Esophagus squamous epithelium (tissue), 5 donors: ENCODE measurements around the gene CARD11. TPM values are rescaled to one million over a fixed set of nuclear protein-coding genes. Genes with fewer than 3 reads are reported as not detected.

ENCODE experiments used
- DNase-seq: peaks from one replicate; lab custom pipeline; 2025; lab: John Stamatoyannopoulos, UW
- H3K27ac ChIP-seq, 4 donors: fragments of 200-600 bp; sonication (generic); one replicate each; pipeline ENCODE4 v1.5.1; 2016 to 2019; ENCODE audit warnings: mild to moderate bottlenecking in 1 of 4
- H3K27me3 ChIP-seq, 4 donors: fragments of 200-600 bp; sonication (generic); 1 replicate in 3 of 4; 2 replicates in 1 of 4; pipeline versions ENCODE4 v1.5.1 to v1.6.0; 2017 to 2021; ENCODE audit warnings: antibody characterized with exemption in 1 of 4
- H3K36me3 ChIP-seq, 3 donors: fragments of 200-600 bp; sonication (generic); one replicate each; pipeline ENCODE4 v1.5.1; 2016 to 2019
- H3K4me1 ChIP-seq, 3 donors: fragments of 200-600 bp; sonication (generic); one replicate each; pipeline ENCODE4 v1.5.1; 2017 to 2019
- H3K4me3 ChIP-seq, 4 donors: fragments of 200-600 bp; sonication (generic); 1 replicate in 3 of 4; 2 replicates in 1 of 4; pipeline ENCODE4 v1.5.1; 2016 to 2019; ENCODE audit warnings: mild to moderate bottlenecking in 2 of 4, moderate library complexity in 1 of 4
- H3K9me3 ChIP-seq, 3 donors: fragments of 200-600 bp; sonication (generic); one replicate each; pipeline ENCODE4 v1.5.1; 2016 to 2019
- CTCF ChIP-seq, 6 experiments: fragments of 450-650 bp in 4 of 6; fragments of 200-600 bp in 2 of 6; sonication (generic) in 2 of 6; IDR thresholded peaks; one replicate each; pipeline ENCODE4 v1.5.1; 2016 to 2019; ENCODE audit warnings: antibody characterized with exemption in 6 of 6, mild to moderate bottlenecking in 4 of 6, moderate library complexity in 4 of 6
- POLR2A ChIP-seq, 4 donors: fragments of 450-650 bp; IDR thresholded peaks; one replicate each; pipeline ENCODE4 v1.6.1; 2017; ENCODE audit warnings: antibody characterized with exemption in 4 of 4, mild to moderate bottlenecking in 4 of 4, moderate library complexity in 3 of 4
- WGBS, 2 donors: methylation state at CpG; one replicate each; pipeline ENCODE4 v1.1.5; 2018; 5-methylcytosine and 5-hydroxymethylcytosine counted together
- intact Hi-C: fragments of 100-400 bp; cut with DNase I; formaldehyde crosslinking; loops from one replicate; pipeline ENCODE4 v1.15.0; 2022
- total RNA-seq, 4 donors: library from RNA; depleted of rRNA; stranded (reverse); fragments of >200 nt; gene quantifications; one replicate each; pipeline ENCODE4 v1.1.0, GENCODE V29; 2016
- donor health status: DM: yes; HTN: yes; CAD: no.

Gene CARD11
- total RNA-seq, 4 donors from 2014 or later, result 0.92 to 2.6 (median 1.6) TPM

GRCh38 chr7:2919256-2919655 lies 124.4 kb downstream of the CARD11 start:
- TF ChIP-seq CTCF (IDR thresholded peaks at IDR 0.05), result no peak
- TF ChIP-seq POLR2A (IDR thresholded peaks at IDR 0.05), result no peak
- Histone ChIP-seq H3K36me3 (no peaks in the 10 kb centered on the region), H3K27me3 (peaks cover 0 to 64% (median 0%) of the 10 kb centered on the region in 4 donors), H3K27ac (no peak overlapping the region), H3K4me1 (peaks cover 0 to 8% (median 0%) of the 10 kb centered on the region in 3 donors), H3K9me3 (no peaks in the 10 kb centered on the region), H3K4me3 (no peak overlapping the region)
- WGBS, 2 donors, result 95 to 100% methylated on average over 5 to 9 of the region's 19 CpGs
- intact Hi-C loops, result no loop called here
- no peak for DNase-seq

GRCh38 chr7:2918406-2918805 lies 125.3 kb downstream of the CARD11 start:
- Histone ChIP-seq H3K4me1 (peaks cover 0 to 8% (median 0%) of the 10 kb centered on the region in 3 donors), H3K4me3 (no peak overlapping the region), H3K36me3 (no peaks in the 10 kb centered on the region), H3K9me3 (no peaks in the 10 kb centered on the region), H3K27ac (no peak overlapping the region), H3K27me3 (peaks cover 0 to 60% (median 0%) of the 10 kb centered on the region in 4 donors)
- DNase-seq, result no peak
- WGBS, 2 donors, result 17 to 82% methylated on average over 1 to 16 of the region's 20 CpGs
- intact Hi-C loops, result no loop called here
- TF ChIP-seq POLR2A (IDR thresholded peaks at IDR 0.05) (no peak), CTCF (IDR thresholded peaks at IDR 0.05) (no peak)

GRCh38 chr7:2915023-2915422 lies 128.6 kb downstream of the CARD11 start:
- intact Hi-C loops, result no loop called here
- Histone ChIP-seq H3K9me3 (no peaks in the 10 kb centered on the region), H3K4me1 (no peaks in the 10 kb centered on the region), H3K27ac (no peak overlapping the region), H3K4me3 (no peak overlapping the region), H3K36me3 (no peaks in the 10 kb centered on the region), H3K27me3 (peaks cover 0 to 46% (median 0%) of the 10 kb centered on the region in 4 donors)
- DNase-seq, result no peak
- TF ChIP-seq POLR2A (IDR thresholded peaks at IDR 0.05) (no peak), CTCF (IDR thresholded peaks at IDR 0.05) (no peak)
- 86 to 87% methylated on average over 10 to 11 of the region's 16 CpGs for WGBS, 2 donors

- Histone ChIP-seq H3K27me3 (peaks cover 0 to 35% (median 0%) of the 10 kb centered on the region in 4 donors), H3K36me3 (no peaks in the 10 kb centered on the region), H3K4me1 (no peaks in the 10 kb centered on the region), H3K27ac (no peak overlapping the region), H3K4me3 (no peak overlapping the region), H3K9me3 (no peaks in the 10 kb centered on the region)
- WGBS, 2 donors, result 74 to 98% methylated on average over 8 to 12 of the region's 26 CpGs
- TF ChIP-seq POLR2A (IDR thresholded peaks at IDR 0.05) (no peak), CTCF (IDR thresholded peaks at IDR 0.05) (no peak)
- DNase-seq, result no peak
- intact Hi-C loops, result no loop called here
Measured at GRCh38 chr7:2913760-2914387, 129.8 kb downstream of the CARD11 start.

- WGBS, 2 donors, result 80 to 87% methylated on average over 8 to 12 of the region's 16 CpGs
Measured at GRCh38 chr7:2912684-2913439, 130.8 kb downstream of the CARD11 start.

More at GRCh38 chr7:2912684-2913439, 130.8 kb downstream of the CARD11 start:
- peaks cover 0 to 27% (median 0%) of the 10 kb centered on the region in 4 donors for H3K27me3 ChIP-seq
- H3K27ac ChIP-seq, result no peak overlapping the region
- TF ChIP-seq CTCF (IDR thresholded peaks at IDR 0.05), result no peak
- no peak for TF ChIP-seq POLR2A (IDR thresholded peaks at IDR 0.05)
- H3K4me3 ChIP-seq, result no peak overlapping the region
- no peak for DNase-seq
- H3K4me1 ChIP-seq, result no peaks in the 10 kb centered on the region
- intact Hi-C loops, result no loop called here
- no peaks in the 10 kb centered on the region for H3K36me3 ChIP-seq
- no peaks in the 10 kb centered on the region for H3K9me3 ChIP-seq
